IPS-20b (cell line): ENCODE measurements around the gene VKORC1L1.
"Not testable (repeated sequence)": the region's sequence is repeated elsewhere in the genome, so short reads cannot be mapped to it uniquely, and the experiment has no call there.

ENCODE experiments used
- H3K27ac ChIP-seq: one replicate; pipeline ENCODE4 v1.5.1; 2013; ENCODE audit warnings: low read length
- H3K27me3 ChIP-seq: 2 replicates; pipeline ENCODE4 v1.6.1; 2013; ENCODE audit warnings: mild to moderate bottlenecking, low read length, inconsistent platforms; ENCODE audit not compliant: insufficient read depth
- H3K36me3 ChIP-seq: 2 replicates; pipeline ENCODE4 v1.6.1; 2013; ENCODE audit warnings: low read depth, mild to moderate bottlenecking, inconsistent platforms, low read length, moderate library complexity; ENCODE audit not compliant: insufficient read depth
- H3K4me1 ChIP-seq: 2 replicates; pipeline ENCODE4 v1.6.1; 2013; ENCODE audit warnings: mild to moderate bottlenecking, control low read depth, inconsistent platforms, low read length, moderate library complexity; ENCODE audit not compliant: insufficient read depth
- H3K4me3 ChIP-seq: 2 replicates; pipeline ENCODE4 v1.5.1; 2013; ENCODE audit warnings: mild to moderate bottlenecking, low read length, inconsistent platforms
- H3K9ac ChIP-seq: 2 replicates; pipeline ENCODE4 v1.6.1; 2013; ENCODE audit warnings: low read depth, mild to moderate bottlenecking, inconsistent platforms, low read length, moderate library complexity
- H3K9me3 ChIP-seq: 2 replicates; pipeline ENCODE4 v1.6.1; 2013; ENCODE audit warnings: mild to moderate bottlenecking, low read depth, low read length, inconsistent platforms; ENCODE audit not compliant: insufficient read depth

Gene VKORC1L1

DNA sequence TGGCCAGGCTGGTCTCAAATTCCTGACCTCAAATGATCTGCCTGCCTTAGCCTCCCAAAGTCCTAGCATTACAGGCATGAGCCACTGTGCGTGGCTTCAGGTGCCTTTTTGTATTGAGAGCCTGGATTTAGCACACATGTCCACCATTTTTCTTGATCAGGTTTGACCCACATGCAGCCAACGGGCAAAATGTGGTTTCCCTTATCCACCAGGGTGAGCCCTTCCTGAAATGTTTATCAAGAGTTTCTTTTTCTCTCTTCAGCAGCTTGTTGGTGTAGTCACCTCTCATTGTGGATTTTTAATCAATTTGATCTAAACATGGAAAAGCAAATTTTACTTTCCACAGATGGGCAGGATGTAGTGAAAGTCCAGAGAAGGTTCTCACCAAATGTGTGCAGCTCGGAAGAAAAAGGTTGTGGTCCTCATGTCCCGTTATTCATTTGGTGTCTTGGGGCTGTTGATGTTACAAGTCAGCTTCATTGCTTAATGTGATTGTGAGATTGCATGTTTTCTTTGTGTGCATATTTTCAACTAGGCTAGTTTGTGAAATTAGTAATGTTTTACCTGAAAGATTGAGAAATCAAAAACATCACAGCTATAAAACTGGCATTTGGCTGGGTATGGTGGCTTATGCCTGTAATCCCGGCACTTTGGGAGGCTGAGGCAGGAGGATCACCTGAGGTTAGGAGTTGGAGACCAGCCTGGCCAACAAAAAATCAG is 80.3 kb downstream of the VKORC1L1 start:
- Histone ChIP-seq H3K27ac (no peak overlapping the region), H3K36me3 (peaks cover 38% of the 10 kb centered on the region), H3K27me3 (no peaks in the 10 kb centered on the region), H3K4me1 (no peaks in the 10 kb centered on the region), H3K4me3 (no peak overlapping the region), H3K9ac (no peak overlapping the region), H3K9me3 (no peaks in the 10 kb centered on the region)

- Histone ChIP-seq H3K4me1 (no peaks in the 10 kb centered on the region), H3K36me3 (peaks cover 46% of the 10 kb centered on the region), H3K27ac (no peak overlapping the region), H3K9me3 (no peaks in the 10 kb centered on the region), H3K9ac (no peak overlapping the region), H3K27me3 (no peaks in the 10 kb centered on the region), H3K4me3 (no peak overlapping the region)
Measured at GRCh38 chr7:65953890-65954450, 81.1 kb downstream of the VKORC1L1 start.

- Histone ChIP-seq H3K4me1 (no peaks in the 10 kb centered on the region), H3K4me3 (no peak overlapping the region), H3K9ac (no peak overlapping the region), H3K27me3 (no peaks in the 10 kb centered on the region), H3K36me3 (peaks cover 64% of the 10 kb centered on the region), H3K27ac (no peak overlapping the region), H3K9me3 (no peaks in the 10 kb centered on the region)
Measured at GRCh38 chr7:65955718-65956117, 82.8 kb downstream of the VKORC1L1 start.

GRCh38 chr7:65960351-65961074 is 87.6 kb downstream of the VKORC1L1 start:
- Histone ChIP-seq H3K4me3 (no peak overlapping the region), H3K27me3 (no peaks in the 10 kb centered on the region), H3K4me1 (no peaks in the 10 kb centered on the region), H3K9me3 (no peaks in the 10 kb centered on the region), H3K36me3 (peaks cover 92% of the 10 kb centered on the region), H3K27ac (no peak overlapping the region), H3K9ac (no peak overlapping the region)

- Histone ChIP-seq H3K9me3 (no peaks in the 10 kb centered on the region), H3K27me3 (no peaks in the 10 kb centered on the region), H3K4me3 (no peak overlapping the region), H3K9ac (no peak overlapping the region), H3K27ac (no peak overlapping the region), H3K4me1 (no peaks in the 10 kb centered on the region), H3K36me3 (peaks cover 91% of the 10 kb centered on the region)
Measured at GRCh38 chr7:65962033-65962432, 89.2 kb downstream of the VKORC1L1 start.

GRCh38 chr7:65964671-65965070 is 91.8 kb downstream of the VKORC1L1 start:
- not testable (repeated sequence) for H3K27ac ChIP-seq, H3K9me3 ChIP-seq, H3K4me1 ChIP-seq, H3K9ac ChIP-seq, H3K27me3 ChIP-seq, H3K4me3 ChIP-seq
- H3K36me3 ChIP-seq, result peaks cover 97% of the 10 kb centered on the region

DNA sequence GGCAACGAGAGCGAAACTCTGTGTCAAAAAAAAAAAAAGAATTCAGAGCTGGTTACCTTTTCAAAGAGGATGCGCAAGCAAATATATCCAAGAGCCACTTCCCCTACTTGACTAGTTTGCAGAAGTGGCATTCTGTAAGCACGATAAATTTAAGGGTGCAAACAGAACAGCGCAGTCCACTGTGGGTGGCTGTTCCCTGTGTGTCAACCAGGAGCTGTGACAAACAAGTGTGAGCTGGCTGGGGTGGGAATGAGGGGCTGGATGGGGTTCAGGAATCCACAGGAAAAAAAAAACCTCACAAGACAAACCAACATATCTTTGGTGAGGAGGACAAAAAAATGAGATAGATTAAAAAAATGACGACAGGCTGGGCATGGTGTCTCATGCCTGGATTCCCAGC is 93.3 kb downstream of the VKORC1L1 start:
- H3K9me3 ChIP-seq, result no peaks in the 10 kb centered on the region
- H3K27ac ChIP-seq, result no peak overlapping the region
- H3K4me3 ChIP-seq, result no peak overlapping the region
- H3K4me1 ChIP-seq, result no peaks in the 10 kb centered on the region
- peaks cover 97% of the 10 kb centered on the region for H3K36me3 ChIP-seq
- no peaks in the 10 kb centered on the region for H3K27me3 ChIP-seq
- H3K9ac ChIP-seq, result no peak overlapping the region

DNA sequence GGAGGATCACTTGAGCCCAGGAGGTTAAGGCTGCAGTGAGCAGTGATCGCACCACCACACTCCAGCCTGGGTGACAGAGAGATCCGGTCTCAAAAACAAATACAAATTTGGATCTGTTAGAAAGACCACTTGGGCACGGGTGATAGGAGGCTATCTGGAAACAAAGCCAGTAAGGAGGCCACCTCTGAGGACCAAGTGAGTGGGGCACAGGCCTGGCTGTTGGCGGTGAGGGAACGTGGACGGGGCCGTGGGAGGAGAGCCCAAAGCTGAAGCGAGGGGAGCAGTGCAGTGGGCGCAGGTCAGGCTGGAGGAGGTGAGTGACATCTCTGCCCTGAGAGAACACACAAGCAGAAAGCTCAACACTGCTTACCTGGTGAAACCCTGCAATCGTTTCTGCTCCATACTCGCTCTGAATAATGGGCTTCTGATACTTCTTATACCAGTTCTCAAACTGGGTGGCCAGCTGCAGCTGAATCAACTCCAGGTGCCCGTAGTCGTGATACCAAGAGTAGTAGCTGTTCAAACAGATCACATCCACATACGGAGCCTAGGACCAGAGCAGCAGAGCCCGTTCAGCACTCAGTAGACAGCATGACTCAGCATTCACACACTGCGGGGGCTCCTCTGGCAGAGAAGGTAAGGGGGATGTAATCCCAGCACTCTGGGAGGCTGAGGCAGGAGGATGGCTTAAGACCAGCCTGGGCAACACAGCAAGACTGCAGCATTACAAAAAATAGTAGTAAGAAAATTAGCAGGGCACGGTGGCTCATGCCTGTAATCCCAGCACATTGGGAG is 94.7 kb downstream of the VKORC1L1 start:
- no peaks in the 10 kb centered on the region for H3K27me3 ChIP-seq
- H3K9me3 ChIP-seq, result no peaks in the 10 kb centered on the region
- H3K9ac ChIP-seq, result no peak overlapping the region
- H3K4me3 ChIP-seq, result no peak overlapping the region
- peaks cover 96% of the 10 kb centered on the region for H3K36me3 ChIP-seq
- H3K4me1 ChIP-seq, result no peaks in the 10 kb centered on the region
- H3K27ac ChIP-seq, result no peak overlapping the region

- H3K27me3 ChIP-seq, result no peaks in the 10 kb centered on the region
- H3K36me3 ChIP-seq, result peaks cover 96% of the 10 kb centered on the region
- H3K9me3 ChIP-seq, result no peaks in the 10 kb centered on the region
- no peaks in the 10 kb centered on the region for H3K4me1 ChIP-seq
- no peak overlapping the region for H3K9ac ChIP-seq
- no peak overlapping the region for H3K27ac ChIP-seq
- H3K4me3 ChIP-seq, result no peak overlapping the region
Measured at GRCh38 chr7:65968256-65969185, 95.6 kb downstream of the VKORC1L1 start.

DNA sequence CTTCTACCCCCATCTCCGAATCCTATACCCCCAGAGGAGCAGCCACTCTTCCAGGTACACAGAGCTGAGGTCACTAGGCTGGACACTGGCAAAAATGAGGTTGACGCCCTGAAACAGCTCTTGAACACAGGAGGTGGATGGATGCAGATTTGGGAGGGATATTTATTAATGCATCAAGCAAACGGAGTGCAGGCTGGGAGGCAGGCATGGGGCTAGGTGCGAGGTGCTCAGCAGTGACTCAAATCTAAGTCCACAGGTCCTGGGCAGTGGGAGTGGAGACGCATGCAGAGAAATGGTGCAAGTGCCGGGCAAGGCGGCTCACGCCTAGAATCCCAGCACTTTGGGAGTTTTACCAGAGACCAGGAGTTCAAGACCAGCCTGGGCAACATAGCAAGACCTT is 98.1 kb downstream of the VKORC1L1 start:
- no peaks in the 10 kb centered on the region for H3K27me3 ChIP-seq
- no peaks in the 10 kb centered on the region for H3K9me3 ChIP-seq
- no peak overlapping the region for H3K4me3 ChIP-seq
- H3K27ac ChIP-seq, result no peak overlapping the region
- no peaks in the 10 kb centered on the region for H3K4me1 ChIP-seq
- H3K36me3 ChIP-seq, result peaks cover 98% of the 10 kb centered on the region
- H3K9ac ChIP-seq, result no peak overlapping the region

DNA sequence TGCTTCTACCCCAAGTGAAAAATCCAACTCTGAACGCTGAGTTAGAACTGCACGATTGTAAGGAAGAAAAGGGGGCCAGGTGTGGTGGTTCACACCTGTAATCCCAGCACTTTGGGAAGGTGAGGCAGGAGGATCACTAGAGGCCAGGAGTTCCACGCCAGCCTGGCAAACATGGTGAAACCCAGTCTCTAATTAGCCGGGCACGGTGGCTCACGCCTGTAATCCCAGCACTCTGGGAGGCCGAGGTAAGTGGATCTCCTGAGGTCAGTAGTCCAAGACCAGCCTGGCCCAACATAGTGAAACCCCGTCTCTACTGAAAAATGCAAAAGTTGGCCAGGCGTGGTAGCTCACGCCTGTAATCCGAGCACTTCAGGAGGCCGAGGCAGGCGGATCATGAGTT is 100.1 kb downstream of the VKORC1L1 start:
- Histone ChIP-seq H3K36me3 (peaks cover 90% of the 10 kb centered on the region), H3K4me3 (no peak overlapping the region), H3K27me3 (no peaks in the 10 kb centered on the region), H3K9me3 (no peaks in the 10 kb centered on the region), H3K9ac (no peak overlapping the region), H3K4me1 (no peaks in the 10 kb centered on the region), H3K27ac (no peak overlapping the region)
